Activated CD4-positive, CD25-positive, alpha-beta regulatory T cell (primary cell): Measurements from ENCODE around the gene KIR2DL4.
"Not testable (repeated sequence)": the region's sequence is repeated elsewhere in the genome, so short reads cannot be mapped to it uniquely, and the experiment has no call there.

Source experiments
- DNase-seq, 4 experiments: peaks; one replicate each; lab custom pipeline; 2025; lab: John Stamatoyannopoulos, UW

The KIR2DL4 gene

DNA sequence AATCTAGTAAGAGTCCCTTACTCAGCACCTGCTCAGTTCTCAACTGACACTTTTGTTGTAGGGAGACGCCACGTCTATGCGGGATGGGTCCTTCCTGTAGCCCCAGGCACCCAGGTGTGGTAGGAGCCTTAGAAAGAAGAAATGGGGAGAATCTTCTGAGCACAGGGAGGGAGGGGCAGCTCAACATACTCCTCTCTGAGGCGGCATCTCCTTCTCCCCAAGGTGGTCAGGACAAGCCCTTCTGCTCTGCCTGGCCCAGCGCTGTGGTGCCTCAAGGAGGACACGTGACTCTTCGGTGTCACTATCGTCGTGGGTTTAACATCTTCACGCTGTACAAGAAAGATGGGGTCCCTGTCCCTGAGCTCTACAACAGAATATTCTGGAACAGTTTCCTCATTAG, 1.2 kb downstream of the KIR2DL4 start:
- no peak for DNase-seq

DNA sequence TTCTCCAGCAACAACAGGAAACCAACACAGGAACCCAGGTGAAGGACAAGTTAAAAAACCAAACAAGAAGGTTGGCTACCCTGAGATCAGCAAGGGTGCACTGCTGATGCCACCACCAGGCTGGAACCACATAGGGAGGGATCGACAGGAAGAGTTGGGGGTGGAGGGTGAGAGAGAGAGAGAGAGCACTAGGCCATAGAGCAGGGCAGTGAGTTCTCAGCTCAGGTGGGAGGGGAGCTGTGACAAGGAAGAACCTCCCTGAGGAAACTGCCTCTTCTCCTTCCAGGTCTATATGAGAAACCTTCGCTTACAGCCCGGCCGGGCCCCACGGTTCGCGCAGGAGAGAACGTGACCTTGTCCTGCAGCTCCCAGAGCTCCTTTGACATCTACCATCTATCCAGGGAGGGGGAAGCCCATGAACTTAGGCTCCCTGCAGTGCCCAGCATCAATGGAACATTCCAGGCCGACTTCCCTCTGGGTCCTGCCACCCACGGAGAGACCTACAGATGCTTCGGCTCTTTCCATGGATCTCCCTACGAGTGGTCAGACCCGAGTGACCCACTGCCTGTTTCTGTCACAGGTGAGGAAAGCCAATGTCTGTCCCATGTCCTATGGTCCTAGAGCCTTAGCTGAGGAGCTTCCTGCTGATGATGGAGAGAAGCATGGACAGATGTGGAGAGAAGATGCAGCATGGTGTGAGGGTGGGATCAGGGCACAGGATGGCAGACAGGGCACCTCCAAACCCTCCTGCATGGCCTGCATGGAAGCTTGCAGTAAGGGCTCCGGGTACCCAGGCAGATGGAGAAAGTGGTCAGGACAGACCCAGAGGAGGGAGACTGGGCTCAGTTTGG, 2.5 kb downstream of the KIR2DL4 start:
- no peak for DNase-seq

DNA sequence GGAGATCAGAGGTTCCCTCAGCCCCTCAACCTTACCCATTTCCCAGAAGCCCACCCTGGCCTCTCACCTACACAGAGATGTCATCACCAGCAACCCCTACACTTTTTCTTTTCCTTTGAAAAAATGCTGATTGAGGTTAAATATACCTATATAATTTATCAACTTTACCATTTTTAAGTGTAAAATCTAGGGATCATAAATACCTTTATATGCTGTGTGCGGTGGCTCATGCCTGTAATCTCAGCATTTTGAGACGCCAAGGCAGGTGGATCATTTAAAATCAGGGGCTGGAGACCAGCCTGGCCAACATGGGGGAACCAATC, 3.1 kb downstream of the KIR2DL4 start:
- no peak for DNase-seq

DNA sequence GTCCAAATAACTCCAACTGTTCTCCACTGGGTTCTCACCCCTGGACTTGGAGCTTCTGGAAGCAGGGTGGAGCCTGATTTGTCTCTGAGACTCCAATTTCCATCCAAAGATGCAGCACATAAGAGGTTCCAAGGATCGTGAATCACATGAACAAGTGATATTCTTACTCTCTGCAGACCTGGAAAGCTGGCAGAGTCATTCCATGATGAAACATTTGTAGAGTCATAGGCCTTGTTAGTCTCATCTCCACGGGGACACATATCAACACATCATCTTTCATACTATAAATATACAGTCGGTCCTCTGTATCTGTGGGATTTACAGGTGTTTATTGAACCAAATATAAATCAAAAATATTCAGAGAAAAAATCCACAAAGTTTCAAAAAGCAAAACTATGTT, 11.2 kb downstream of the KIR2DL4 start:
- DNase-seq: not testable (repeated sequence)

DNA sequence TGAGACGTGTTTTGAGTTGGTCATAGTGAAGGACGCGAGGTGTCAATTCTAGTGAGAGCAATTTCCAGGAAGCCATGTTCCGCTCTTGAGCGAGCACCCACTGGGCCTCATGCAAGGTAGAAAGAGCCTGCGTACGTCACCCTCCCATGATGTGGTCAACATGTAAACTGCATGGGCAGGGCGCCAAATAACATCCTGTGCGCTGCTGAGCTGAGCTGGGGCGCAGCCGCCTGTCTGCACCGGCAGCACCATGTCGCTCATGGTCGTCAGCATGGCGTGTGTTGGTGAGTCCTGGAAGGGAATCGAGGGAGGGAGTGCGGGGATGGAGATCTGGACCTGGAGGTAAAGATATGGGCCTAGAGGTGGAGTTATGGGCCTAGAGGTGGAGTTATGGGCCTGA, 12.8 kb downstream of the KIR2DL4 start, which contains the start of gene KIR3DL1:
KIR3DL1 (plus strand) TSS at position 218 of the 400 bp plus-strand sequence.
- DNase-seq: not testable (repeated sequence)

DNA sequence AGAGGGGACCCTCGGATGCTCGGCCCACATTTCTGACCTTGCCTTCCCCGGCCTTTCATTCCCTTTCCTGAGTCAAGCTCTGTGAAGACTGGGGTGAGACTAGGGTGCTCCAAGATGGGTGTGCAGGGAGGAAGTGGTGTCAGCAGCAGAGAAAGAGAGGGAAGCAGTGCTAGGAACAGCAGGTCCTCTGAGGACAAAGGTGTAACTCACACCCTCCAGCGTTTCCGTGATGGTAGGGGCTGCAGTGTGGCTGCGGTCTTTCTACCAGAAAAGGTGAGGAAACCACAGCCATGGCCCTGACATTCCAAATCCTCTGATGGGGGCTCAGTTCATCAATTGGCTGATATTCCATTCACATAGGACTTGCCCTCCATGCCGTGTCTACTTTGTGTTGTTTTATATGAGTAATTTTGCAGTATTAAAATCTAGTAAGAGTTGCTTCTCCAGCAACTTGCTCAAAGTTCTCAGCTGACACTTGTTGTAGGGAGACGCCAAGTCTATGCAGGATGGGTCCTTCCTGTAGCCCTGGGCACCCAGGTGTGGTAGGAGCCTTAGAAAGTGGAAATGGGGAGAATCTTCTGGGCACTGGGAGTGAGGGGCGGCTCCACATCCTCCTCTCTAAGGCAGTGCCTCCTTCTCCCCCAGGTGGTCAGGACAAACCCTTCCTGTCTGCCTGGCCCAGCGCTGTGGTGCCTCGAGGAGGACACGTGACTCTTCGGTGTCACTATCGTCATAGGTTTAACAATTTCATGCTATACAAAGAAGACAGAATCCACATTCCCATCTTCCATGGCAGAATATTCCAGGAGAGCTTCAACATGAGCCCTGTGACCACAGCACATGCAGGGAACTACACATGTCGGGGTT, 14.5 kb downstream of the KIR2DL4 start:
- DNase-seq: no peak

DNA sequence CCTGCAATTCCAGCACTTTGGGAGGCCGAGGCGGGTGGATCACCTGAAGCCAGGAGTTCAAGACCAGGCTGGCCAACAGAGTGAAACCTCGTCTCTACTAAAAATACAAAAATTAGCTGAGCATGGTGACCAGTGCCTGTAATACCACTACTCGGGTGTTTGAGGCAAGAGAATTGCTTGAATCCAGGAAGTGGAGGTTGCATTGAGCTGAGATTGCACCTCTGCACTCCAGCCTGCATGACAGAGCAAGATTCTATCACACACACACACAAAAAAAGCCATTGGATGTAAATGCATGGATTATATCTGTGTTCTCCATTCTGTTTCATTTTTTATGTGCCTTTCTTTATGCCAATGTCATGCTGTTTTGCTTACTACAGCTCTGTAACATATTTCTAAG, 21.0 kb downstream of the KIR2DL4 start:
- not testable (repeated sequence) for DNase-seq

DNA sequence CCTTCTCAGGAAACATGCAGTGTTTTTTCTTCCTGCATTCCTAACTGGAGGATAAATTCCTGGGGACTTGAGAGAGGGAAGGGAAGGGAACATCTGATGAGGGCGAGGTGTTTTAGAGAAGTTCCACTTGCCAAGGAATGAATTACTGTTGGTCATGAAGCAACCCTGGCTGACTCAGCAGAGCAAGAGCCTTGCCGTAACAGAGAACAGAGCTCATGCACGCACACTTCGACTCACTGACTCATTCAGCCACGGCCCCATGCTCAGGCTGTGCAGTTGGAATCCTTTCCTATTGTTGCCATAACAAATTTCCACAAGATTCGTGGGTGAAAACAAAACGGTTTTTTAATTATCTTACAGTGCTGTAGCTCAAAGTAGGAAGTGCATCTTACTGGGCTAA, 21.9 kb downstream of the KIR2DL4 start:
- not testable (repeated sequence) for DNase-seq

DNA sequence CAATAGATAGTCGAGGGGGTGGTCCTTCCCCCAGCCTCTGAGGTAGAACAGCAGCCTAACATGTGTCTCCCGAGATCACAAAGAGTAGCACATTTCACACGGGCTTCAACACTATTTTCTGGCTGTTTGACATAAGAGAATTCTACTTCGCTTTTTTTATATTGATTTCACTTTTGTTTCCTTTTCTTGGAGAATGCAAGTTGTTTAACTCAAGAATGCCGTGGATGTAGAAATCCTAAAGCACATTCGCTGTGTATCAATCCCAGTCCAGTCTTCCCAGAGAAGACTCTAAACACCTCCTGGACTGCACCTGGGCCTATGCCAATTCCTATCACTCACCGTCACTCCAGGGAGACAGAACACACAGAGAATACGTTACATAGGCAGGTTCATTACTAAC, 24.7 kb downstream of the KIR2DL4 start:
- DNase-seq: not testable (repeated sequence)

DNA sequence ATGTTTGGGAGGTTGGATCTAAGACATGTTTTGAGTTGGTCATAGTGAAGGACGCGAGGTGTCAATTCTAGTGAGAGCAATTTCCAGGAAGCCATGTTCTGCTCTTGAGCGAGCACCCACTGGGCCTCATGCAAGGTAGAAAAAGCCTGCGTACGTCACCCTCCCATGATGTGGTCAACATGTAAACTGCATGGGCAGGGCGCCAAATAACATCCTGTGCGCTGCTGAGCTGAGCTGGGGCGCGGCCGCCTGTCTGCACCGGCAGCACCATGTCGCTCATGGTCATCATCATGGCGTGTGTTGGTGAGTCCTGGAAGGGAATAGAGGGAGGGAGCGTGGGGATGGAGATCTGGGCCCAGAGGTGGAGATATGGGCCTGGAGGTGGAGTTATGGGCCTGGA, 29.1 kb downstream of the KIR2DL4 start, which contains the start of gene KIR2DS4:
KIR2DS4 (plus strand) TSS at position 181 of the 400 bp plus-strand sequence.
- DNase-seq: not testable (repeated sequence)

DNA sequence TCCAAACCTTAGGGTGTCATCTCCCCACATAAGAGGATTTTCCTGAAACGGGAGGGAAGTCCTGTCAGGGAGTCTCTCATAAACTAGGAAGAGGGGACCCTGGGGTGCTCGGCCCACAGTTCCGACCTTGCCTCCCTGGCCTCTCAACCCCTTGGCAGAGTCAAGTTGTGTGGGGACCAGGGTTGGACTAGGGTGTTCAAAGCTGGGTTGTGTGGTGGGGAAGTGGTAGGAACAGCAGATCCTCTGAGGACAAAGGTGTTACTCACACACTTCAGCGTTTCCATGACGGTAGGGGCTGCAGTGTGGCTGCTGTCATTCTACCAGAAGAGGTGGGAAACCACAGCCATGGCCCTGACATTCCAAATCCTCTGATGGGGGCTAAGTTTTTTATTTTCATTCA, 31.7 kb downstream of the KIR2DL4 start:
- not testable (repeated sequence) for DNase-seq

DNA sequence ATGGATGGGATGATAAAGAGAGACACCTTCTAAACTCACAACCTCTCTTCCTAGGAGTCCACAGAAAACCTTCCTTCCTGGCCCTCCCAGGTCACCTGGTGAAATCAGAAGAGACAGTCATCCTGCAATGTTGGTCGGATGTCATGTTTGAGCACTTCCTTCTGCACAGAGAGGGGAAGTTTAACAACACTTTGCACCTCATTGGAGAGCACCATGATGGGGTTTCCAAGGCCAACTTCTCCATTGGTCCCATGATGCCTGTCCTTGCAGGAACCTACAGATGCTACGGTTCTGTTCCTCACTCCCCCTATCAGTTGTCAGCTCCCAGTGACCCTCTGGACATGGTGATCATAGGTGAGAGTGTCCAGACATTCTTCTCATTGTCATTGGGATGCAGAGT, 34.1 kb downstream of the KIR2DL4 start:
- not testable (repeated sequence) for DNase-seq

DNA sequence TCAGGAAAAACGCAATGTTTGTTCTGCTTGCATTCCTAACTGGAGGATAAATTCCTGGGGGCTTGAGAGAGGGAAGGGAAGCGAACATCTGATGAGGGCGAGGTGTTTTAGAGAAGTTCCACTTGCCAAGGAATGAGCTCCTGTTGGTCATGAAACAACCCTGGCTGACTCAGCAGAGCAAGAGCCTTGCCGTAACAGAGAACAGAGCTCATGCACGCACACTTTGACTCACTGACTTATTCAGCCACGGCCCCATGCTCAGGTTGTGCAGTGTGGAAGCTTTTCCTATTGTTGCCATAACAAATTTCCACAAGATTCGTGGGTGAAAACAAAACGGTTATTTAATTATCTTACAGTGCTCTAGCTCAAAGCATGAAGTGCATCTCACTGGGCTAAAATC, 39.8 kb downstream of the KIR2DL4 start:
- not testable (repeated sequence) for DNase-seq

DNA sequence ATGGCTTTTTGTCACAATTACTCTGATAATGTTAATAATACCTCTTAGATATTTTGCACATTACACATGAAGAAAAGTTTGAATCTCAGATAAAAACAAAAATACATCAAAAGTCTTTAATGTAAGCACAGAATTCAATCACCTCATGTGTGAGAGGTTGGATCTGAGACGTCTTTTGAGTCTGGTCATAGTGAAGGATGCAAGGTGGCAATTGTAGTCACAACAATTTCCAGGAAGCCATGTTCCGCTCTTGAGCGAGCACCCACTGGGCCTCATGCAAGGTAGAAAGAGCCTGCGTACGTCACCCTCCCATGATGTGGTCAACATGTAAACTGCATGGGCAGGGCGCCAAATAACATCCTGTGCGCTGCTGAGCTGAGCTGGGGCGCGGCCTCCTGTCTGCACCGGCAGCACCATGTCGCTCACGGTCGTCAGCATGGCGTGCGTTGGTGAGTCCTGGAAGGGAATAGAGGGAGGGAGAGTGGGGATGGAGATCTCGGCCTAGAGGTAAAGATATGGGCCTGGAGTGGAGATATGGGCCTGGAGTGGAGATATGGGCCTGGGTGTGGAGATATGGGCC, 46.7 kb downstream of the KIR2DL4 start, which contains the start of gene KIR3DL2:
KIR3DL2 (plus strand) TSS at position 383 of the 580 bp plus-strand sequence; CDS start at position 416, 33 bp downstream.
- DNase-seq: not testable (repeated sequence)

DNA sequence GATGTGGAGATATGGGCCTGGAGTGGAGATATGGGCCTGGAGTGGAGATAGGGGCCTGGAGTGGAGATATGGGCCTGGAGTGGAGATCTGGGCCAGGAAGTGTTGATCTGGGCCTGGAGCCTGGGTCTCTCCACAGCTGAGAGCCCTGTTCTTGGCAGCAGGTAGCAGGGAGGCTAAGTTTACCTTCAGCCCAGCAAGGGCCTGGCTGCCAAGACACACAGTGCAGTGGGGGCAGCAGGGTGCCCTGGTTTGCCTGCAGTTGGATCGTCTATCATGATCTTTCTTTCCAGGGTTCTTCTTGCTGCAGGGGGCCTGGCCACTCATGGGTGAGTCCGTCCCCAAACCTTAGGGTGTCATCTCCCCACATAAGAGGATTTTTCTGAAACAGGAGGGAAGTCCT, 47.5 kb downstream of the KIR2DL4 start:
- DNase-seq: no peak

DNA sequence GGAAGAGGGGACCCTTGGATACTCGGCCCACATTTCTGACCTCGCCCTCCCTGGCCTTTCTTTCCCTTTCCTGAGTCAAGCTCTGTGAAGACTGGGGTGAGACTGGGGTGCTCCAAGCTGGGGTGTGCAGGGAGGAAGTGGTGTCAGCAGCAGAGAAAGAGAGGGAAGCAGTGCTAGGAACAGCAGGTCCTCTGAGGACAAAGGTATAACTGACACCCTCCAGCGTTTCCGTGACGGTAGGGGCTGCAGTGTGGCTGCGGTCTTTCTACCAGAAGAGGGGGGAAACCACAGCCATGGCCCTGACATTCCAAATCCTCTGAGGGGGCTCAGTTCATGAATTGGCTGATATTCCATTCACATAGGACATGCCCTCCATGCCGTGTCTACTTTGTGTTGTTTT, 47.9 kb downstream of the KIR2DL4 start:
- DNase-seq: no peak

DNA sequence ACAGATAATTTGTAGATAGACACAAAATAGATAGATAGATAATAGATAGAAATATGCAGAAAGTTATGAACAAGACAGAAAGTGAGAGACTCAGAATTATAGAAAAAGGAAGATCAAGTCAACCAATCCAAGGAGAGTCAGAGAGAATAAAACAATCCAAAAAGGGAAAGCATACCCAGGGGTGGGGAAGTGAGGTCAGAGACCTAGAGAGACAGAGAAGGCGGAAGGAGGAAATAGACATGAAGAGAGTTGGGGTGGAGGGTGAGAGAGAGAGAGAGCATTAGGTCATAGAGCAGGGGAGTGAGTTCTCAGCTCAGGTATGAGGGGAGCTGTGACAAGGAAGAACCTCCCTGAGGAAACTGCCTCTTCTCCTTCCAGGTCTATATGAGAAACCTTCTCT, 51.8 kb downstream of the KIR2DL4 start:
- not testable (repeated sequence) for DNase-seq

DNA sequence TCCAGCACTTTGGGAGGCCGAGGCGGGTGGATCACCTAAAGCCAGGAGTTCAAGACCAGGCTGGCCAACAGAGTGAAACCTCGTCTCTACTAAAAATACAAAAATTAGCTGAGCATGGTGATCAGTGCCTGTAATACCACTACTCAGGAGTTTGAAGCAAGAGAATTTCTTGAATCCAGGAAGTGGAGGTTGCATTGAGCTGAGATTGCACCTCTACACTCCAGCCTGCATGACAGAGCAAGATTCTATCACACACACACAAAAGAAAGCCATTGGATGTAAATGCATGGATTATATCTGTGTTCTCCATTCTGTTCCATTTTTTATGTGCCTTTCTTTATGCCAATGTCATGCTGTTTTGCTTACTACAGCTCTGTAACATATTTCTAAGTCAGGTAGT, 55.1 kb downstream of the KIR2DL4 start:
- DNase-seq: not testable (repeated sequence)

DNA sequence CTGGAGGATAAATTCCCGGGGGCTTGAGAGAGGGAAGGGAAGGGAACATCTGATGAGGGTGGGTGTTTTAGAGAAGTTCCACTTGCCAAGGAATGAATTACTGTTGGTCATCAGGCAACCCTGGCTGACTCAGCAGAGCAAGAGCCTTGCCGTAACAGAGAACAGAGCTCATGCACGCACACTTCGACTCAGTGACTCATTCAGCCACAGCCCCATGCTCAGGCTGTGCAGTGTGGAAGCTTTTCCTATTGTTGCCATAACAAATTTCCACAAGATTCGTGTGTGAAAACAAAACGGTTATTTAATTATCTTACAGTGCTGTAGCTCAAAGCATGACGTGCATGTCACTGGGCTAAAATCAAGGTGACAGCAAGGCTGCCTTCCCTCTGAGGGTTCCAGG, 56.0 kb downstream of the KIR2DL4 start:
- DNase-seq: not testable (repeated sequence)

DNA sequence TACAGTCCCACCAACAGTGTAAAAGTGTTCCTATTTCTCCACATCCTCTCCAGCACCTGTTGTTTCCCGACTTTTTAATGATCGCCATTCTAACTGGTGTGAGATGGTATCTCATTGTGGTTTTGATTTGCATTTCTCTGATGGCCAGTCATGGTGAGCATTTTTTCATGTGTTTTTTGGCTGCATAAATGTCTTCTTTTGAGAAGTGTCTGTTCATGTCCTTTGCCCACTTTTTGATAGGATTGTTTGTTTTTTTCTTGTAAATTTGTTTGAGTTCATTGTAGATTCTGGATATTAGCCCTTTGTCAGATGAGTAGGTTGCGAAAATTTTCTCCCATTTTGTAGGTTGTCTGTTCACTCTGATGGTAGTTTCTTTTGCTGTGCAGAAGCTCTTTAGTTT, 60.0 kb downstream of the KIR2DL4 start:
- not testable (repeated sequence) for DNase-seq
